CD14-positive monocyte (primary cell): ENCODE measurements around the gene TMEM101. TPM values are rescaled to one million over a fixed set of nuclear protein-coding genes. Genes with fewer than 3 reads are reported as not detected.

ENCODE experiments used
- DNase-seq, 3 donors: peaks; one replicate each; pipeline ENCODE4 v3.0.0-alpha.2; 2011 to 2022
- H2AFZ ChIP-seq: 2 replicates; pipeline ENCODE4 v1.6.0; 2012; ENCODE audit warnings: mild to moderate bottlenecking, low read depth, low read length, inconsistent platforms; ENCODE audit not compliant: insufficient read depth, poor library complexity, severe bottlenecking
- H3K27ac ChIP-seq, 2 donors: 1 replicate in 1 of 2; 2 replicates in 1 of 2; pipeline ENCODE4 v1.5.1; 2012 to 2013; ENCODE audit warnings: low read length in 2 of 2, control low read depth in 1 of 2, inconsistent platforms in 1 of 2, low read depth in 1 of 2, mild to moderate bottlenecking in 1 of 2
- H3K27me3 ChIP-seq, 2 donors: one replicate each; pipeline versions ENCODE4 v1.6.0 to v1.6.1; 2011 to 2013; ENCODE audit warnings: low read length in 2 of 2; ENCODE audit not compliant: control insufficient read depth in 2 of 2, insufficient read depth in 2 of 2
- H3K36me3 ChIP-seq, 2 donors: replicated peaks in 1 of 2; 1 replicate in 1 of 2; 2 replicates in 1 of 2; pipeline versions ENCODE4 v1.5.1 to v1.6.1; 2012 to 2013; ENCODE audit warnings: low read length in 2 of 2, control low read depth in 1 of 2, inconsistent platforms in 1 of 2, mild to moderate bottlenecking in 1 of 2; ENCODE audit not compliant: insufficient read depth in 2 of 2, control insufficient read depth in 1 of 2
- H3K4me1 ChIP-seq, 2 donors: 1 replicate in 1 of 2; 2 replicates in 1 of 2; pipeline versions ENCODE4 v1.5.1 to v1.6.1; 2012 to 2013; ENCODE audit warnings: low read length in 2 of 2, control low read depth in 1 of 2, inconsistent platforms in 1 of 2, mild to moderate bottlenecking in 1 of 2, moderate library complexity in 1 of 2; ENCODE audit not compliant: insufficient read depth in 2 of 2, control insufficient read depth in 1 of 2
- H3K4me2 ChIP-seq: replicated peaks from 2 replicates; pipeline ENCODE3; 2012; ENCODE audit warnings: low read length, moderate library complexity, mild to moderate bottlenecking; ENCODE audit not compliant: poor library complexity, severe bottlenecking; ENCODE audit errors: extremely low read depth
- H3K4me3 ChIP-seq, 3 experiments: fragments of 200-600 bp in 1 of 3; sonication (generic) in 1 of 3; replicated peaks in 1 of 3; 1 replicate in 2 of 3; 2 replicates in 1 of 3; pipeline ENCODE4 v1.5.1; 2011 to 2013; ENCODE audit warnings: low read length in 3 of 3, mild to moderate bottlenecking in 3 of 3, control low read depth in 2 of 3, low read depth in 2 of 3, inconsistent platforms in 1 of 3, moderate library complexity in 1 of 3
- H3K79me2 ChIP-seq: 2 replicates; pipeline ENCODE4 v1.6.0; 2012; ENCODE audit warnings: mild to moderate bottlenecking, control low read depth, inconsistent platforms, low read length, moderate library complexity; ENCODE audit not compliant: insufficient read depth
- H3K9ac ChIP-seq: 2 replicates; pipeline ENCODE4 v1.6.0; 2017; ENCODE audit warnings: low read length, mild to moderate bottlenecking; ENCODE audit not compliant: insufficient read depth, poor library complexity, severe bottlenecking
- H3K9me3 ChIP-seq, 2 donors: replicated peaks in 1 of 2; 1 replicate in 1 of 2; 2 replicates in 1 of 2; pipeline versions ENCODE4 v1.5.1 to v1.6.1; 2012 to 2013; ENCODE audit warnings: low read length in 2 of 2, control low read depth in 1 of 2; ENCODE audit not compliant: control insufficient read depth in 1 of 2, insufficient read depth in 1 of 2
- H4K20me1 ChIP-seq: 2 replicates; pipeline ENCODE4 v1.6.0; 2012; ENCODE audit warnings: mild to moderate bottlenecking, low read length, control low read depth, moderate library complexity; ENCODE audit not compliant: insufficient read depth
- H3K27ac Mint-ChIP-seq, 7 donors: one replicate each; pipeline ENCODE4 v1.8.0; 2020; ENCODE audit warnings: mild to moderate bottlenecking in 7 of 7, mixed read lengths in 7 of 7, moderate library complexity in 6 of 7, inconsistent platforms in 2 of 7
- H3K27me3 Mint-ChIP-seq, 3 donors: one replicate each; pipeline ENCODE4 v1.8.0; 2021 to 2022; ENCODE audit warnings: low read depth in 3 of 3, mild to moderate bottlenecking in 3 of 3, mixed read lengths in 3 of 3, moderate library complexity in 3 of 3, inconsistent platforms in 1 of 3
- H3K36me3 Mint-ChIP-seq, 2 donors: one replicate each; pipeline ENCODE4 v1.8.0; 2020; ENCODE audit warnings: mixed read lengths in 2 of 2, inconsistent platforms in 1 of 2, mild to moderate bottlenecking in 1 of 2
- H3K4me1 Mint-ChIP-seq: one replicate; pipeline ENCODE4 v1.8.0; 2020; ENCODE audit warnings: mild to moderate bottlenecking, mixed read lengths
- H3K4me3 Mint-ChIP-seq, 2 donors: one replicate each; pipeline ENCODE4 v1.8.0; 2020; ENCODE audit warnings: mild to moderate bottlenecking in 2 of 2, mixed read lengths in 2 of 2, moderate library complexity in 1 of 2
- H3K9me3 Mint-ChIP-seq, 7 donors: one replicate each; pipeline ENCODE4 v1.8.0; 2020 to 2022; ENCODE audit warnings: mixed read lengths in 7 of 7, mild to moderate bottlenecking in 6 of 7, moderate library complexity in 6 of 7, inconsistent platforms in 2 of 7
- WGBS: methylation state at CpG from one replicate; pipeline ENCODE4 v1.1.5; 2013; ENCODE audit warnings: missing lambda C conversion rate; ENCODE audit not compliant: insufficient coverage; 5-methylcytosine and 5-hydroxymethylcytosine counted together
- intact Hi-C, 2 donors: fragments of 100-400 bp; cut with micrococcal nuclease; formaldehyde crosslinking; loops; one replicate each; pipeline versions ENCODE4 v1.15.0 to v1.15.1; 2023
- polyA plus RNA-seq, 3 donors: library from polyadenylated mRNA; depleted of rRNA in 1 of 3; unstranded in 2 of 3; stranded (reverse) in 1 of 3; fragments of 300-500 nt in 2 of 3; fragments of >200 nt in 1 of 3; fragmentation: Illumina TruSeq in 2 of 3; gene quantifications; 1 replicate in 2 of 3; 2 replicates in 1 of 3; pipeline ENCODE4 v1.2.3, GENCODE V29; 2012 to 2021
- TF ChIP-seq, protein P1 (sequence below): fragments of 200-600 bp; IDR thresholded peaks from one replicate; pipeline ENCODE4 v1.8.0; 2022; ENCODE audit warnings: antibody characterized with exemption, mild to moderate bottlenecking

The TMEM101 gene
- polyA plus RNA-seq, 3 donors, result 17.3 to 41.4 (median 33.6) TPM

DNA sequence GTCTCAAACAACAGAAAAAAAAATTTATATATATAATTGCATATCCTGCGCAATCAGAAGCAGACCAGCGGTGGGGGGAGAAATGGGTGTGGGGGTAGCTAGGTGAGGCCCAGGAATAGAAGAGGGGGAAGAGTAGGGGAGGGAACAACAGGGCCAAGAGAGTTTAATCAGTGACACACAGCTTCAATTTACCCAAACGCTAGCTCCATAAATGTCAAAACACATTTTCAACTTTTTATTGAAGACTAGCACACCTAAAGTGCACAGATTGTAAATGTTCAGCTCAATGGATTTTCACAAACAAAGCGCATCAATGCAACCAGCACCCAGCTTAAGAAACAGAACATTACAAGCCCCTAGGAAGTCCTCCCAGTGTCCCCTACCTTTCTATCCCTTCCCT is 35.1 kb downstream of the TMEM101 start:
- peaks cover 0 to 6% (median 0%) of the 10 kb centered on the region in 7 donors for H3K9me3 Mint-ChIP-seq
- Histone ChIP-seq H3K4me3 (no peak overlapping the region), H2AFZ (no peak overlapping the region), H3K36me3 (no peaks in the 10 kb centered on the region), H3K27me3 (peaks cover 30 to 38% of the 10 kb centered on the region in 2 donors), H3K79me2 (no peaks in the 10 kb centered on the region), H3K4me2 (no peak overlapping the region), H3K27ac (no peak overlapping the region), H3K4me1 (peaks cover 4 to 9% of the 10 kb centered on the region in 2 donors), H3K9ac (no peak overlapping the region), H4K20me1 (no peaks in the 10 kb centered on the region), H3K9me3 (peaks cover 0 to 5% of the 10 kb centered on the region in 2 donors)
- no peak for DNase-seq
- TF ChIP-seq, protein P1, sequence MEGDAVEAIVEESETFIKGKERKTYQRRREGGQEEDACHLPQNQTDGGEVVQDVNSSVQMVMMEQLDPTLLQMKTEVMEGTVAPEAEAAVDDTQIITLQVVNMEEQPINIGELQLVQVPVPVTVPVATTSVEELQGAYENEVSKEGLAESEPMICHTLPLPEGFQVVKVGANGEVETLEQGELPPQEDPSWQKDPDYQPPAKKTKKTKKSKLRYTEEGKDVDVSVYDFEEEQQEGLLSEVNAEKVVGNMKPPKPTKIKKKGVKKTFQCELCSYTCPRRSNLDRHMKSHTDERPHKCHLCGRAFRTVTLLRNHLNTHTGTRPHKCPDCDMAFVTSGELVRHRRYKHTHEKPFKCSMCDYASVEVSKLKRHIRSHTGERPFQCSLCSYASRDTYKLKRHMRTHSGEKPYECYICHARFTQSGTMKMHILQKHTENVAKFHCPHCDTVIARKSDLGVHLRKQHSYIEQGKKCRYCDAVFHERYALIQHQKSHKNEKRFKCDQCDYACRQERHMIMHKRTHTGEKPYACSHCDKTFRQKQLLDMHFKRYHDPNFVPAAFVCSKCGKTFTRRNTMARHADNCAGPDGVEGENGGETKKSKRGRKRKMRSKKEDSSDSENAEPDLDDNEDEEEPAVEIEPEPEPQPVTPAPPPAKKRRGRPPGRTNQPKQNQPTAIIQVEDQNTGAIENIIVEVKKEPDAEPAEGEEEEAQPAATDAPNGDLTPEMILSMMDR, result no peak
- H3K36me3 Mint-ChIP-seq, result no peaks in the 10 kb centered on the region
- WGBS, result 100% methylated on average over 2 of the region's 4 CpGs
- H3K27me3 Mint-ChIP-seq, result peaks cover 47 to 65% (median 50%) of the 10 kb centered on the region in 3 donors
- no peak overlapping the region for H3K27ac Mint-ChIP-seq
- intact Hi-C loops, result no loop called here
- H3K4me1 Mint-ChIP-seq, result peaks cover 6% of the 10 kb centered on the region
- H3K4me3 Mint-ChIP-seq, result no peak overlapping the region

DNA sequence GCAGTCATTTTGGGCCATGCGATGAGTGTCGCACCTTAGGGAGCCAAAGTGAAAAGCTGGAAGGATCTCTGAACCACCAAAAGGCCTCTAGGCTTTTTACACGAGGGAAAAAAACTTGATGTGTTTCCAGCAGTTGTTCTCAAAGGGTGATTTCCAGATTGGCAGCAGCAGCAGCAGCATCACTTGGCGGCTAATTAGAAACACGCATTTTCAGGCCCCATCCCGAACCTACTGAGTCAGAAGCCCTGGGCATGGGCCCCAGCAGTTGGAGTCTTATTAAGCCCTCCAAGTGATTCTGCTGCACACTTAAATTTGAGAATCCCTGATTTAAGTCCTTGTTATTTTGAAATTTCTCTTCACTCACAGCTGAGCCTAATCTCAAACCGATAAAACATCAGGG is 35.8 kb downstream of the TMEM101 start:
- Histone ChIP-seq H2AFZ (no peak overlapping the region), H3K27ac (no peak overlapping the region), H3K4me3 (no peak overlapping the region), H3K4me1 (peaks cover 2 to 8% of the 10 kb centered on the region in 2 donors), H3K9ac (no peak overlapping the region), H3K79me2 (no peaks in the 10 kb centered on the region), H3K36me3 (no peaks in the 10 kb centered on the region), H3K27me3 (peaks cover 25 to 32% of the 10 kb centered on the region in 2 donors), H3K9me3 (peaks cover 0 to 5% of the 10 kb centered on the region in 2 donors), H4K20me1 (no peaks in the 10 kb centered on the region), H3K4me2 (no peak overlapping the region)
- no peaks in the 10 kb centered on the region for H3K36me3 Mint-ChIP-seq
- TF ChIP-seq, protein P1, result no peak
- intact Hi-C loops, result no loop called here
- DNase-seq, result no peak
- H3K4me3 Mint-ChIP-seq, result no peak overlapping the region
- H3K4me1 Mint-ChIP-seq, result peaks cover 4% of the 10 kb centered on the region
- peaks cover 0 to 6% (median 0%) of the 10 kb centered on the region in 7 donors for H3K9me3 Mint-ChIP-seq
- no peak overlapping the region for H3K27ac Mint-ChIP-seq
- peaks cover 41 to 61% (median 47%) of the 10 kb centered on the region in 3 donors for H3K27me3 Mint-ChIP-seq
- WGBS, result 80% methylated on average over 5 of the region's 7 CpGs
